HG03442 (cell line): ENCODE results near the gene TMEM143.
A peak's percentile ranks its signal among the peaks of the same experiment; 100 is the strongest.

Source experiments
- ATAC-seq: cut with Tn5 transposase; IDR thresholded peaks from one replicate; pipeline ENCODE4 v1.9.1; 2021; ENCODE audit warnings: mild to moderate bottlenecking, moderate library complexity; ENCODE audit not compliant: unreplicated experiment

Gene TMEM143

GRCh38 chr19:48361912-48362311 lies 1.8 kb downstream of the TMEM143 start:
- no peak for ATAC-seq

GRCh38 chr19:48359123-48359522 lies 4.6 kb downstream of the TMEM143 start:
- ATAC-seq, result no peak

GRCh38 chr19:48355365-48355954 lies 8.3 kb downstream of the TMEM143 start:
- ATAC-seq, result no peak

- ATAC-seq, result no peak
Observed at GRCh38 chr19:48354332-48354992, 9.3 kb downstream of the TMEM143 start.

- ATAC-seq, result no peak
Observed at GRCh38 chr19:48353677-48354076, 10.1 kb downstream of the TMEM143 start.

GRCh38 chr19:48351341-48351752 lies 12.4 kb downstream of the TMEM143 start:
- ATAC-seq, result no peak

- ATAC-seq, result no peak
Observed at GRCh38 chr19:48350856-48351255, 12.9 kb downstream of the TMEM143 start.

- ATAC-seq, result no peak
Observed at GRCh38 chr19:48348737-48349136, 15.0 kb downstream of the TMEM143 start.

GRCh38 chr19:48348045-48348444 lies 15.7 kb downstream of the TMEM143 start:
- no peak for ATAC-seq

GRCh38 chr19:48346191-48346590 lies 17.5 kb downstream of the TMEM143 start:
- ATAC-seq, result no peak

GRCh38 chr19:48344892-48345291 lies 18.8 kb downstream of the TMEM143 start:
- no peak for ATAC-seq

GRCh38 chr19:48342841-48343540 lies 20.7 kb downstream of the TMEM143 start:
- no peak for ATAC-seq

- no peak for ATAC-seq
Observed at GRCh38 chr19:48342414-48342738, 21.4 kb downstream of the TMEM143 start.

GRCh38 chr19:48341515-48342413 lies 22.0 kb downstream of the TMEM143 start:
- ATAC-seq, result no peak

GRCh38 chr19:48340995-48341394 lies 22.7 kb downstream of the TMEM143 start:
- no peak for ATAC-seq

- no peak for ATAC-seq
Observed at GRCh38 chr19:48338802-48339503, 24.8 kb downstream of the TMEM143 start.

GRCh38 chr19:48338253-48338755 lies 25.4 kb downstream of the TMEM143 start:
- no peak for ATAC-seq

GRCh38 chr19:48333467-48334384 lies 30.0 kb downstream of the TMEM143 start:
- ATAC-seq, result peak; percentile 46

- peak; percentile 54 for ATAC-seq
Observed at GRCh38 chr19:48332662-48333466, 30.9 kb downstream of the TMEM143 start.
